Measurements from ENCODE around the gene KDM6A.
A peak's percentile ranks its signal among the peaks of the same experiment; 100 is the strongest.
"Not testable (repeated sequence)": the region's sequence is repeated elsewhere in the genome, so short reads cannot be mapped to it uniquely, and the experiment has no call there.

KDM6A gene

DNA sequence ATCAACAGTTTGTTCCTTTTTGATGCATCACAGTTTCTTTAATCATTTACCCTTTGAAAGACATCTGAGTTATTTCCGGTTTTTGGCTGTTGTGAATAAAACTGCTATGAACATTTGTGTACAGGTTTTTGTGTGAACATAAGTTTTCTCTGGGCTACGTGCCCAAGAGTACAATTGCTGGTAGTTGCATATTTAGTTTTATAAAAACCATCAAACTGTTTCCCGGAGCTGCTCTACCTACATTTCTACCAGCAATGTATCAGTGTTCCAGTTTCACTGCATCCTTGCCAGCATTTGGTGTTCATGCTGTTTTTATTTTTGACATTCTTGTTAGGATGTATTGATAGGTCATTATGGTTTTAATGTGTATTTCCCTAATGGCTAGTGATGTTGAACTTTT lies 17.3 kb downstream of the KDM6A start:
- DNase-seq, result no peak

DNA sequence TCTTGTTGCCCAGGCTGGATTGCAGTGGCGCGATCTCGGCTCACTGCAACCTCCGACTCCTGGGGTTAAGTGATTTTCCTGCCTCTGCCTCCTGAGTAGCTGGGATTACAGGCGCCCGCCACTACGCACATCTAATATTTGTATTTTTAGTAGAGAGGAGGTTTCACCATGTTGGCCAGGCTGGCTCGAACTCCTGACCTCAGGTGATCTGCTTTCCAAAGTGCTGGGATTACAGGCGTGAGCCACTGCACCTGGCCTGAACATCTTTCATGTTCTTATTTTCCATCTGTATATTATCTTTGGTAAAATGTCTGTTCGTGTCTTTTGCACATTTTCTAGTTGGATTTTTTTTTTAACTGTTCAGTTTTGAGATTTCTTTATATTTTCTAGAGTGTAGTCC lies 17.7 kb downstream of the KDM6A start:
- DNase-seq, result not testable (repeated sequence)

DNA sequence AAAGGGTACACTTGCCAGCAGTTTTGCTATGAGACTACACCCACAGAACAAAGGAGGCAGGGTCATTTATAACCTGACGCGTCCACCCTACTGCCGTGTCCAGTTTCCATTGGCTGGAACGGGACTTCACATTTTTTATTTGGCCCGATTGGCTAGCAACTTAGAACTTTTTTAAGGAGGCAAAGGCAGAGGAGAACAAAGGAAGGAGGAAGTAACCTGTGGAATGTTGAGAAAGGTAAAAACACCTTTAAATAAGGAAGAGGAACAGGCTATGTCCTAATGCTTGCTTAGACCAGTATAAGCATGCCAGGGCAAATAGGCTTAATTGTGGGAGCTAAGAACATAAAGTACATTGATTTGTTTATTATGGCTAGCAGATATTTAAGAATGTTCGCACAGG lies 18.7 kb downstream of the KDM6A start:
- no peak for DNase-seq

DNA sequence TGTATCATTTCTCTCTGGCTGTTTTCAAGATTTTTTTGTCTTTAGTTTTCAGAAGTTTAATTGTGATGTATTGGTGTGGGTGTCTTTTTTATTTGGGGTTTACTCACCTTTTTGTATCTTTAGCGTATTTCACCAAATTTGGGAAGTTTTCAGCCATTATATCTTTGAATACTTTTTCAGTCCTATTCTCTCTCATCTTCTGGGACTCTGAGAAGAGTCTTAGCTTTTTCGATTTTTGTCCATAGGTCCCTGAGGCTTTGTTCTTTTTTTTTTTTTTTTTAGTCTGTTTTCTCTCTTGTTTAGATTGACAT lies 23.8 kb downstream of the KDM6A start:
- DNase-seq, result no peak

DNA sequence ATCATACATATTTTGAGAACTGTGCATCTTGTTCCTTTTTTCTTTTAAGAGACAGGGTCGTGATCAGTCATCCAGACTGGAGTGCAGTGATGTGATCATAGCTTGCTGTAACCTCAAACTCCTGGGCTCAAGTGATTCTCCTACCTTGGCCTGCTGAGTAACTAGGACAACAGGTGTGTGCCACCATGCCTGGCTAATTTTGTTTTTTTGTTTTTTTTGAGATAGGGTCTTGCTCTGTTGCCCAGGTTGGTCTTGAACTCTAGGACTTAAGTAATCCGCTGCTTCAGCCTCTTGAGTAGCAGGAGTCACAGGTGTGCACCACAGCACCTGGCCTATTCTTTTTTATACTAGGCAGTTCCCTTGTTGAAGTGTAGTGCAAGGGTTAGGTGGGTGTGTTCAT lies 24.6 kb downstream of the KDM6A start:
- no peak for DNase-seq

DNA sequence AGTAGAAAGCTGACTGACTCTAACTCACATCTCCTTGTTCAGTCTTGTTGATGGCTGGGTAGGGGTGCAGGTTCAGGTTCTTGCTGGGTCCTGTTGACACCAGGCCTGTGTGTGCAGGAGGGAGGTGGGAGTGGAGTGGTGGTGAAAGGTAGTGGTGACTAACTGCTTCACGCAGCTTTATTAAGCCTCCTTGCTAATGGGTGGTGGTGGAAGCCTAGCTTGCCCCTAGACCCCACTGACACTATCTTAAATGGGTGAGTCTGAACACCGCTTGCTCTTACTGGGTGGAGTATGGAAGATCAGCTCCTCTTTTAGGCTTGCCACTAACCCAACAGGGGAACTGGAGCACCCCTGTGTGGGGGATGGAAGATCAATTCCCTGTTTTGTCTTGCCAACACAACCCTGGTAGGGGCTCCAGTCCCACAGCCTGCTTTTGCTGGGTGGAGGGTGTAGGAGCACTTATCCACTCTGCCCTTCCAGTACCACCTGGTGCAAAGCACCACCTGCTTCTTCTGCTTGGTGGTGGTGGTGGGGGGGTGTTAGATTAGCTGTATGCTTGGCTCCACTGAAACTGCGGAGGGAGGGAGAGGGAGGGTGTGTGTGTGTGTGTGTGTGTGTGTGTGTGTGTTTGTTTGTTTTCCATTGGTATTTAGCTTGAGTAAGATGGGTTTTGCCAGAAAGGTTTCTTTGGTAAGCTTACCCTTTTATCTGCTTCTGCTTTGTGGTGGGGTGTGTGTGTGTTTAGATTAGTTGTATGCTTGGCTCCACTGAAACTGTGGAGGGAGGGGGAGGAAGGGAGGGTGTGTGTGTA lies 25.6 kb downstream of the KDM6A start:
- DNase-seq, result peak; percentile 19

DNA sequence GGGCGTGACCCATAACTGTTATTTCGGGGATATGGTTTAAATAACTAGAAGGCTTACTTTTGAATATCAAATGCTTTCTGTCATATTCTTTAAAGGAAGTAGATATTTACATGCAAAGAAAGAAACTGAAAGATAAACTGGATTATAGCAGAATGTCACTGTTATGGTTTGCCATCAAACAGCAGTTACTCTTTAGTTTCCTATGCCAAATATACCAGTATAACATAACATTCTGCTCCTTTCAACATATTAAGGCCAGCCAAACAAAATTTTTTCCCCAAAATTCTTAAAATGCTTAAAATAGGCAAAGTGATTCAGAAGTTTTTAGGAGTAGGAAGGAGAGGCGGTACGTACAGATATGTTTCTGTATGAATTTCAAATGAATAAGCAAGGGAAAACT lies 27.0 kb downstream of the KDM6A start:
- no peak for DNase-seq

DNA sequence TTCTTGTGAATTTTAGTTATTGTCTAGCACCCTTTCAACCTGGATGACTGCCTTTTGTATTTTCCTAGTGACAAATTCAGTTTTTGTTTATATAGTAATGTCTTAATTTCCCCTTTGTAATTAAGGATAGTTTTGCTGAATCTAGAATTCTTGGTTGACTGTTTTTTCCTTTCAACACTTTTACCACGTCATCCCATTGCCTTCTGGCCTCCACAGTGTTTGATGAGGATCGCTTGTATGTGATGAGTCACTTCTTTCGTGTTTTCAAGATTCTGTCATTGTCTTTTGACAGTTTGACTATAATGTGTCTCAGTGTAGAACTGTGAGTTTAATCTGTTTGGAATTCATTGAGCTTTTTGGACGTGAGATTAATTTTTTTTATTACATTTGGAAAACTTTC lies 30.1 kb downstream of the KDM6A start:
- no peak for DNase-seq

DNA sequence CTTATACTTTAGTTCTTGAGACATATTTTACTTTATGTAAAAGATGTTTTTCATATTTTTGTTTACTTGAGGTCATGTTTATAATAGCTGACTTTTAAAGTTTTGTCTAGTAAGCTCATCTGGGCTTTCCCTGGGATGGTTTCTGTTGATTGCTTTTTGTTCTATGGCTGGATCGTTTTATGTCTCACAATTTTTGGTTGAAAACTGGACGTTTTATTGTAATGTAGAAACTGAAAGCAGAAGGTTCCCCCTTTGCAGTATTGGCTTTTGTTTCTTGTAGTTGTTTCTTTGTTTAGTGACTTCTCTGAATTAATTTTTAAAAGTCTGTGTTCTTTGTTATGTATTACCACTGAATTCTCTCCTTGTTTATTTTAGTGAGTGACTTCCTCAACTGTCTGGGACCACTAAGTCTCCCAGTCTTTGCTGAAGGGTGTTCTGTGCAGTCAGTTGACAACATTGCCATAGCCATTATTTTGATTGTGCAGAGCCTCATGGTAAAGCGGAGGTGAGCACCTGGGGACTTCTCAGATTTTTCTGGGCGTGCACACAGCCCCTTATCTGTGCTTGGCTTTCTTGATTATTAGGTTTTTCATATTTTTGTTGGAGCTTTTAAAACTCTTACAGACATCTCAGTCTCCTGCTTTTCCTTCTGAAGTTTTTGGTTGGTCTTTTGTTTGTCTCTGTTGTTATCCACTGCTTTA lies 31.0 kb downstream of the KDM6A start:
- no peak for DNase-seq

DNA sequence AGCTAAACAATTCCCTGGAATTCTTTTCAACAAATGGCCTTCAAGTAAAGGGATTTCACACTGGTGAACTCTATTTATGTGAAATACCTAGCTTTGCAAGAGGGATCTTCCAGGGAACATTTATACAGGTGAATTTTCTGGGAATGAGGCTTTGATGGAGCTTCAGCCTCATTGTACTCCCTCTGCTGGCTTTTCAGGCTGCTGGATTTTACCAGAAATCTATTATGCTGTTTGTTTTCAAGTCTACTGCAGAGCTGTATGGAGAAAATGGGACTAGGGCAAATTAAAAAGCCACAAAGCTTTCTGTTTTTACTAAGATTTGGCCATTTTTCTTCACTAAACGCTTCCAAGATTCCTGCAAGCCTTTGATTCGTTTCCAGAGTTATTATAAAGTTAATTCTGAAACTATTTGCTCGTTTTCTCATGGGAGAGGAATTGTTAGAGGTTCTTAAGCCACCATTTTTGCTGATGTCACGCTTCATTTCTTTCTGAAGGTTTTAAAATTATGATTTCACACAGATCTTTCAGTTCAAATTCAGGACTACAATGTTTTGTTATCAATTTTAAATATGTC lies 31.6 kb downstream of the KDM6A start:
- DNase-seq, result no peak

DNA sequence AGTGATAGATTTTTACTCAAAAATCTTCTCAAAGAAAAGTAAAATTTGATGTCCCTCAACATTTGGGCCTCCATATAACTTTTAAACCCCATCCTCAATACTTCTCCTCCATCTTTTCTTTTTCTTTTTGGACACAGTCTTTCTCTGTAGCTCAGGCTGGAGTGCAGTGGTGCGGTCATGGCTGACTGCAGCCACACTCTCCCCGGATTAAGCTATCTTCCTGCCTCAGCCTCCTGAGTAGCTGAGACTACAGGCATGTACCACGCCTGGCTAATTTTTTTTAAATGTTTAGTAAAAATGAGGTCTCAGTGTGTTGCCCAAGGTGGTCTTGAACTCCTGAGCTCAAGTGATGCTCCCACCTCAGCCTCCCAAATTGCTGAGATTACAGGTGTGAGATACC lies 33.1 kb downstream of the KDM6A start:
- DNase-seq, result no peak

DNA sequence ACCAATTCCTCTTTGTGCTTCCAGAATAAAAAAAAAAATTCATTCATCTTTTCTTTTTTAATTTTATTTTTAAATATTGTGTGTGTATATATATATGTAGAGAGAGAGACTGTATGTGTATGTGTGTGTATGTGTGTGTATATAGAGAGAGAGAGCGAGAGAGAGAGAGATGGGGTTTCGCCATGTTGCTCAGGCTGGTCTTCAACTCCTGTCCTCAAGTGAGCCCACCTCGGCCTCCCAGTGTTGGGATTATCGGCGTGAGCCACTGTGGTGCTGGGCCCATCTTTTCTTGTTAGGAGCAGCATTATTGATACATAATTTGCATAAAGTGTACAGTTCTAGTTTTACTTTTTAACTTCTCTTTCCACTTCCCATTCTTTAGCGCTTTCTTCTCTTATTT lies 33.6 kb downstream of the KDM6A start:
- DNase-seq, result no peak

DNA sequence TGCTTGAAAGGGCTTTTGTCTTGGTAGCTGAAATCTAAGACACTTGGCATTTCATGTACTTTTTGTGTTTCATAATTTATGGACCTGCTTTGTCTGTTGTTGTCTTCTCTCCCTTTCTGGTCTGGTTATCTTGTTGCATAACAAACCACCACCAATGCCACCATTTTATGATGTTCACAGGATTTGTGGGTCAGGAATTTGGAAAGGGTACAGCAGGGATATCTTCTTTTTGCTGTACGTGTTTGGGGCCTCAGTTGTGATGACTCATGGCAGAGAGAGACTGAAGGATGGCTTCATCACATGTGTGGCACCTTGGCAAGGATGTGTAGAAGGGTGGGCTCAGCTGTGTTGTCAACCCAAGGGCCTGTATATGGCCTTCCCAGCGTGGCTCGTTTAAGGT lies 35.2 kb downstream of the KDM6A start:
- DNase-seq, result no peak

DNA sequence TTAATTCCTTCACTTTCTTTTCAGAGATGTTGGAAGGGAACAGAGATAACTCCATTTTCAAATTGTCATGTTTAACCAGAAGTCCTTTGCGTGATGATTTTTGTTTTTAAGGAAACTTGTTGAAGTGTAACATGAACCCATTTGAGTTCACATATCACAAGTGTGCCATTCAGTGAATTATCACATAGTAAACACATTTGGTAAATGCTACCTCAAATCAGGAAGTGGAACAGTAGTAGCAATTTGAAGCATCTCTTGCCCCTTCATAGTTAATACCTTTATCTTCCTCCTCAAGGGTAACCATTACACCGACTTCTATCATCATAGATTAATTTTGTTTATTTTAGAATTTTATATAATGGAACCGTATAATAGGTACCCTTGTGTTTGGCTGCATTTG lies 35.8 kb downstream of the KDM6A start:
- DNase-seq, result no peak

DNA sequence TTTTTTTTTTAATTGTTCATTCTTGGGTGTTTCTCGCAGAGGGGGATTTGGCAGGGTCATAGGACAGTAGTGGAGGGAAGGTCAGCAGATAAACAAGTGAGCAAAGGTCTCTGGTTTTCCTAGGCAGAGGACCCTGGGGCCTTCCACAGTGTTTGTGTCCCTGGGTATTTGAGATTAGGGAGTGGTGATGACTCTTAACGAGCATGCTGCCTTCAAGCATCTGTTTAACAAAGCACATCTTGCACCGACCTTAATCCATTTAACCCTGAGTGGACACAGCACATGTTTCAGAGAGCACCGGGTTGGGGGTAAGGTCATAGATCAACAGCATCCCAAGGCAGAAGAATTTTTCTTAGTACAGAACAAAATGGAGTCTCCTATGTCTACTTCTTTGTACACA lies 37.5 kb downstream of the KDM6A start:
- not testable (repeated sequence) for DNase-seq

DNA sequence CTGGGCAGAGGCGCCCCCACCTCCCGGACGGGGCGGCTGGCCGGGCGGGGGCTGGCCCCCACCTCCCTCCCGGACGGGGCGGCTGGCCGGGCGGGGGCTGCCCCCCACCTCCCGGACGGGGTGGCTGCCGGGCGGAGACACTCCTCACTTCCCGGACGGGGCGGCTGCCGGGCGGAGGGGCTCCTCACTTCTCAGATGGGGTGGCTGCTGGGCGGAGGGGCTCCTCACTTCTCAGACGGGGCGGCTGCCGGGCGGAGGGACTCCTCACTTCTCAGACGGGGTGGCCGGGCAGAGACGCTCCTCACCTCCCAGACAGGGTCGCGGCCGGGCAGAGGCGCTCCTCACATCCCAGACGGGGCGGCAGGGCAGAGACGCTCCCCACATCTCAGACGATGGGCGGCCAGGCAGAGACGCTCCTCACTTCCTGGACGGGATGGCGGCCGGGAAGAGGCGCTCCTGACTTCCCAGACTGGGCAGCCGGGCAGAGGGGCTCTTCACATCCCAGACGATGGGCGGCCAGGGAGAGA lies 38.1 kb downstream of the KDM6A start:
- not testable (repeated sequence) for DNase-seq

DNA sequence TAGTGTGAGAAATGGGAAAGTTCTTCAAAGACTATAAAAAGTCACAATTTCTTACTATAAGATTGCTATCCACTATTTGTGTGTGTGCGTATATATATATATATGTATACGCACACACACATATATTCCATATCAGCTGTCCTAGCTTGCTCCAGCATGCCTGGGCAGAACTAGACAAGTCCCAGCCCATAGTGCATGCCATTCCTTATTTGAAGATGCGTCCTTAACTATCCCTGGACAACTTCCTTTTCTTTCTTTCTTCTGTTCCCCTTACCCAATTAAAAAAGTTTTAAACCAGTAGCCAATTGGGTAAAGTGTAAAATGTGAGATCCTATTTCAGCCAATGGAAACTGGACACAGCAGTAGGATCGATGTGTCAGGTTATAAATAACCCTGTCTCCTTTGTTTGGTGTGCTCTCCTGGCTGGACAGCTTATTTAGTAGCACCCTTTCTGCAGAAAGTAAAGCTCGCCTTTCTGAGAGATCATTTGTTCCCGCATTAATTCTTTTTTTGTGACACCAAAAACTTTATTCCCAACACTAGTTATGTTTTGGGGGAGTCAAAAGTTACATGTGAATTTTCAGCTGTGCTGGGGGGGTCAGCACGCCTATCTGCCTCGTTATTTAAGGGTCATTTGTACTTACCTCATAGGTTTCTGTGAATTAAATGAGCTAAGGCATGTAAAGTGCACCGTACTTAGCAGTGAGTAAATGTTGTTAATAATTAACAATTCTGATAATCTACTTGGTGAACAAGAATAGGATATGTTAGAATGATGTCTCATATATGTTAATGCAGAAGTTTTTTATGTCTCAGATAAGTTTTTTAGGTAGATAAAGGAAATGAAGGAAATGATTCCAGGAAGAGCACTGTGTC lies 40.9 kb downstream of the KDM6A start:
- no peak for DNase-seq

DNA sequence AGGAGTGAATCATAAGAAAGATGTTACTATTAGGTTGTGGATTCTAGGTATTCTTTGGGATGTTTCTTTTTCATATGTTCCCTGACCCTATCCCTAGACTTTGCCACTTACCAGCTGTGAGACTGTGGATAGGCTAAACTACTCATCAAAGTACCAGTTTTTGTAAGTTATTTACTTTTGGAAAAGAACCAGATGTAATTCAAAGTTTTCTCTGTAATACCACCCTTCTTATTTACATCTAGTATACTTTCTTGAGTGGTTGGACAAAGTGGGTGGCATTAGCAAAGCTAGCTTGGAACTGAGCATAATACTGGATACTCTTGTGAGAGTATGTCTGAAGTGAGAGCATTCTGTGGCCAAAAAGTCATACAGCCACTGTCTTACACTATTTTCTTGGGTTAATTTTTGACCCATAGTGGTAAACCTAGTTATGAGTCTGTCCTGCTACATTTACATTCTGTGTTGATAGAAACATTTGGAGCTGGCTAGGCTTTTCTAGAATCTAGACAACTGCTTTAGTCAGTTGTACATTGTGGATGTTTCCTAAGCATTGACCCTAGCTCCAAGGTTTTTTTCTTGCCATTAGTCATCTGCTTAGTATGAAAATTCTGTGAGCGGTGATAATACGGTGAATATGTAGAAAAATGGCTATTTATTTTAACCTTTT lies 41.7 kb downstream of the KDM6A start:
- DNase-seq, result no peak

DNA sequence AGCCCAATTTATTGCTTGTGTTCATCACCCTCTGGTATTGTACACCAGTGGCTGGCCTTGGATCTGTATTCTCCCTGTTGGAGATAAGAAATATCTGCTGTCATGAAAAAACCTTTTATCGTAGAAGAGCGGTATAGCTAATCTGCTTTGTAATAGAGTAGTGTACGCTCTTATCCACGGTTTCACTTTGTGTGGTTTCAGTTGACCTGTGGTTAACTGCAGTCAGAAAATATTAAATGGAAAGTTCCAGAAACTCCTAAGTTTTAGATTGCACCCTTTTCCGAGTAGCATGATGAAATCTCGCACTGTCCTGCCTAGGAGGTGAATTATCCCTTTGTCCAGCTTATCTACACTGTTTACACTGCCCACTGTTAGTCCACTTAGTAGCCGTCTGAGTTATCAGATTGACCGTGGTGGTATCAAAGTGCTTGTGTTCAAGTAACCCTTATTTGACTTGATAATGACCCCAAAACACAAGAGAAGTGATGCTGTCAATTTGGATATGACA lies 42.4 kb downstream of the KDM6A start:
- no peak for DNase-seq

DNA sequence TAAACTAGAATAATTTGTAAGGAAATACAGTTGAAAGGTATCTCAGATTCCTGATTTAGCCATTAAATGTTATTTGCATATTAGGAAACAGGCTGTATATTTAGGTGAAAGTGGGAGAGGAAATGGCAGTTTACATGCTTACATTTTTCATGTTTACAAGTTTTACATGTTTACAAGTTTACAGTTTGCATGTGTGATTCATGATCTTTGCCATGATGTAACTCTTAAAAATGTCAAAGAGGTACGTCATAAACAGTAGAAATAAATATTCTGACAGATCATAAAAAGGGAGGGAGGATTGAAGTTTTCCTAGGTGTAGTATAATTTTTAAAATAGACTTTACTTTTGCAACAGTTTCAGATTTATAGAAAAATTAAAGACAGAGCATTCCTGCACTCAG lies 45.7 kb downstream of the KDM6A start:
- no peak for DNase-seq

DNA sequence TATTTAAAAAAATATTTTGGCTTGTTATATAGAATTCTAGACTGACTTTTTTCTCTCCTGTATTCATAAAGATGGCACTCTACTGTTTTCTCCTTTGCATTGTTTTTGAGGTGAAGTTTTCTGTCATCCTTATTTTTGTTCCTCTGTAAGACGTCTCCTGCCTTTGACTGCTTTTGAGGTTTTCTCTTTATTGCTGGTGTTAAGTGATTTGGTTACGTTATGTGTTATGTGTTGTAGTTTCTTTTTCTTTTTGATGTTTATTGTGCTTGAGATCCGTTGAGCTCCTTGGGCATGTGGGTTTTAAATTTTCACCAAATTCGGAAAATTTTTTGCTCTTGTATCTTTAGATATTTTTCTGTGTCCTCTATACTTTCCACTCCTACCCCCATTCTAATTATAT lies 50.0 kb downstream of the KDM6A start:
- DNase-seq, result no peak

DNA sequence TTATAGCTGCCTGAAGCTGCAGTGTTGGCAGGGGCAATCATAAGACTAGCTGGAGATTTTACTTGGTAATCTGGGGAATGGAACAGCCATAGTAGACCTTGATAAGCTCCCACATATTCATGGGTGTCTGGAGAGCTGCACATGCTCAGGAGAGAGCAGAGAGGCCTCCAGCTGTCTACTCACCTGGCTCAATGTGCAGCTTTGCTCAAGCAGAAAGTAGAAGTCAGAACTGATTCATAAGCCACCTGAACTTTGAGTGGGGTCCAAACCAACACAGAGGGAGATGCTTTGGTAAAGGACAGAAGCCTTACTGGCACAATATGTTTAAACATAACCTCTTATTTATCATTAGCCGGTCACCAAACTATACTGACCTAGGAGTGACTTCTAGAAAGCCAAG lies 54.4 kb downstream of the KDM6A start:
- no peak for DNase-seq
